NCI-H2107 (cell line): ENCODE data around the gene RPL41.
"Not testable (repeated sequence)": the region's sequence is repeated elsewhere in the genome, so short reads cannot be mapped to it uniquely, and the experiment has no call there.

Experiments used
- DNase-seq: peaks from one replicate; lab custom pipeline; 2025; lab: John Stamatoyannopoulos, UW

RPL41 gene

DNA sequence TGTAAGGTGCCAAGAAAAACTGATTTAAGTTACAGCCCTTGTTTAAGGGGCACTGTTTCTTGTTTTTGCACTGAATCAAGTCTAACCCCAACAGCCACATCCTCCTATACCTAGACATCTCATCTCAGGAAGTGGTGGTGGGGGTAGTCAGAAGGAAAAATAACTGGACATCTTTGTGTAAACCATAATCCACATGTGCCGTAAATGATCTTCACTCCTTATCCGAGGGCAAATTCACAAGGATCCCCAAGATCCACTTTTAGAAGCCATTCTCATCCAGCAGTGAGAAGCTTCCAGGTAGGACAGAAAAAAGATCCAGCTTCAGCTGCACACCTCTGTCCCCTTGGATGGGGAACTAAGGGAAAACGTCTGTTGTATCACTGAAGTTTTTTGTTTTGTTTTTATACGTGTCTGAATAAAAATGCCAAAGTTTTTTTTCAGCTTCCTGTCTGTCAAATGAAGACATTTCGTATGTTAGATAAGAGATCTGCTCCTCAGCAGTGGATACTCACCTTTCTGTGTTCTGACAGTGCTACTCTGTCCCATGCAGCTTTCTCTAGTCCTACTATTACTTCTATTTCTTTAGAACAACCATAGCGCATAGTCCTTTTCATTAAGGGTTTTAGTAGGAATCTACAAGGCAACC lies 13.2 kb upstream of the RPL41 start:
- DNase-seq: no peak

DNA sequence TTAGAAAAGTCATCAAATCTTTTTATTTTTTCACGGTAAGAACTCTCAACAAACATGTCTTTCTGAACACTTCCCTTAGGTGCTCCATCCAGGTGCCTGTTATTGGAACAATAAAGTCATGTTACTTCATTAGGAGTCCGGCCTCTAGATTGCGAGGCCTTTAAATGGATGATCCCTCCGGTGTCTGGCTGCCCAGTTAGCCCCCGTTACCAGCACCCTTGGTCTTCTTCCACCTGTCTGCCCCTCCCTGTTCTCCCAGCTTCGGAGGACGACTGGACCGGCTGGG lies 12.7 kb upstream of the RPL41 start:
- DNase-seq: no peak

DNA sequence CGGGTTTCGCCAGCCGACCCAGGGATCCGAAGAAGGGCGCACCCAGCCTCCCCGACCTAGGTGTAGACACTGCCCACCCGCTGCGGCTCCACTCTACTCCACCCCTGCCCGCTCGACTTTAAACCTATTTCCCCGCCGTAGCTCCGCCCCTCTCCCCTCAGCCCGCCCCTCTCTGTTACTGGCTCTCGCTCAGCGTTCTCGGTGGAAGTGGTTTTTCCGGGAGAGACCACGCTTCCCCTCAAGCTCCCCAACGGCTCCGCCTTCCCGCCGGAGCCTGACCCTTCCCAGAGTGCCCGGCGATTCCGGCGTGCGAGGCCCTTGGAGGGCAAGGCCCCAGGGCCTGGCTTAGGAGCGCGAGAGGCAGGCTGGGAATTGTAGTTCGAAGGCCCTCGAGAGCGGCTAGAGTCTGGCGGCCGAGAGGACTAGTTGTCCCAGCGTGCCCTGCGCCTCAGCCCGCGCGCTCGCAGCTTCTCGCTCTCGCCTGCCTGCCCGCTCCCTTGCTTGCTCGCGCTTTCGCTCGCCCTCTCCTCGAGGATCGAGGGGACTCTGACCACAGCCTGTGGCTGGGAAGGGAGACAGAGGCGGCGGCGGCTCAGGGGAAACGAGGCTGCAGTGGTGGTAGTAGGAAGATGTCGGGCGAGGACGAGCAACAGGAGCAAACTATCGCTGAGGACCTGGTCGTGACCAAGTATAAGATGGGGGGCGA lies 12.2 kb upstream of the RPL41 start, which contains the start of gene PA2G4:
TSS of gene PA2G4 (plus strand) at position 451 of the 706 bp plus-strand sequence. CDS start at position 630, 179 bp downstream.
- peak; percentile 99 for DNase-seq

DNA sequence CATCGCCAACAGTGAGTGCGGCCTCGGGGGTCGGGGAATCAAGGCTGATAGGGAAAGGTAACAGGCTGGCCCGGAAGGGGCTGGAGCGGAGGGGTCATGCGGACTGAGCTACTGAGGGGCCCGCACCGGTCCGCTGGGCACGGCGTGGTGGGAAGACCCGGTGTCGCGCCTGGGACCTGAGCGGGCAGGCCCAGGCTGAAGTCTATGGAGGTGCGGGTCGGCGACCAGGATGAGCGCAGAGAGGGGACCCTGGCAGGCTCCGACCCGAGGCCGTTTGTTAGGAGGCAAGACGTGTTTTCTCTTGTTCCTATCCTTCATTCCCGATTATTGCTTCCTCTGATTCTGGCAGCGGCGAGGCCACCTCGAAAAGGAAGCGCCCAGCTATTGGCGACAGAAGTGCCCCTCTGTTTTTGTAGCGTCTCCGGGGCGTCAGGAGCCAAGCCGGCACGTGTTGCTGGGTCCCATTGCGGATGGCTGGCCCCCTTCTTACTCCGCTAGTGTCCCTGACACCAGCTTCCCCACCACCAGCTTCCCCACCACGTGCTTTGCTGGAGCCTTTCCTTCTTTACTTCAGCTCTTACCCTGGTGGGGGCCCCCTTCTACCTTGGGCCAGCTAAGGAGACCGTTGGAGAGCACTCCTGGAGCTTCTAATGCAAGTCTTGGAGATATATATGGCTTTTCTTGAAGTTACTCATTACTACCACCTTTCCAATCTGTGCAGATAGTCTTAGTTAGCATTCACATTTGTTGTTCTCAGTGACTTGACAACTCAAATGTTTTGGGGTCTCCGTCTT lies 11.4 kb upstream of the RPL41 start:
- DNase-seq: no peak

DNA sequence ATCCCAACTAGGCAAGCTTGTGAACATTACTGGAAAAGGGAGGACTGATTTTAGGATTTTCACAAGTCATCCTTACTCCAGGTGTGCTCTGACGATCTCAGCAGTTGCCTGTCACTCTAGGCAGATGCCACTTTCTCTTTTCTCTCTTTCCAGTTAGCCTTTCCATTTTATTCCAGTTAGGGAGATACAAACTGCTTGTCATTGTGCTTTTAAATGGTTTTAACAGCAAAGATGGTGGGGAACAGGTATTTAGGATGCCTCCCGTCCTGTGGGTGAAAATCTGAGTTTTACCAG lies 10.9 kb upstream of the RPL41 start:
- no peak for DNase-seq

DNA sequence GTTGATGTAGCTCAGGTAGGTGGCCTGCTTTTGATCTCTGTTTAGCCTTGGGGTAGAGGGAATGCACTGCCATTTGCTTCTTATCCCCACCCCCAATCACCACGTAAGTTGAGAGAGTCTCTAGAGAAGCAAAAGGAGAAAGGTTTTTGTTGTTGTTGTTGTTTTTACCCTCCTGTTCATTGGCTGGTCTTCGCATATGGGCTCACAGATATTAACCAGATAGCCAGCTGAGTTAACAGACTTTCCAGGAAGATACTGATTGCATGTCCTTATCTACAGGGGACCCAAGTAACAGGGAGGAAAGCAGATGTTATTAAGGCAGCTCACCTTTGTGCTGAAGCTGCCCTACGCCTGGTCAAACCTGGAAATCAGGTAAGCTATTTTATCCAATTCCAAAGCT lies 9.2 kb upstream of the RPL41 start:
- DNase-seq: no peak

DNA sequence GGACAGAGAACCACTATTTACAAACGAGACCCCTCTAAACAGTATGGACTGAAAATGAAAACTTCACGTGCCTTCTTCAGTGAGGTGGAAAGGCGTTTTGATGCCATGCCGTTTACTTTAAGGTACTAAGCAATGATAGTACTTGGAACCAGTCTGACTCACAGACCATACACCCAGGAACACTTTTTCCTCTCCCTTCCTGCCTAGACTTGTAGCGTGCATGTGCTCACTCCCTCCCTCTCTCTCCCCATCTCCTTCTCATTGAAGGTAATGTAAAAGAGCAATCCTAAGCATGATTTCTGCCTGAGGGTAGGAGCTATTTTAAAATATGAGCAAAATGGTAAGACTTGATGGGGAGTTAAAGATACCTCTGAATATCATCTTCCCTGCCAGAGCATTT lies 5.9 kb upstream of the RPL41 start:
- no peak for DNase-seq

DNA sequence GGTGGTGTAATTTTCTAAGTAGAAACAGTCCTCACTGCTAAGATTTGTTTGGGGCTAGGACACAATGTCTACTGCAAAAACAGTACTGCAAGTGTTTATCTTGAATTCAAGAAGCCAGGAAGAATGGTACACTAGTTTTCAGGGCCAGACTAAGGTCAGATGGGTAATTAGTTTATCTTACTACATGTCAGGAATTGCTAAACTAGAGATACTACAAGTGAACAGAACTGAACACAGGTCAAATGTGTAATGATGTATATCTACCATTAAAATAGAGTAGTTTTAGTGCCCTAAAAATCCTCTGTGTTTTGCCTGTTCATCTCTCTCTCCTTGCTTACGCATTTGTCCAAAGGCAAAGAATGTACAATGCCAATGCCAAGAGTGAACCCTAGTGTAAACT lies 2.3 kb upstream of the RPL41 start:
- no peak for DNase-seq

DNA sequence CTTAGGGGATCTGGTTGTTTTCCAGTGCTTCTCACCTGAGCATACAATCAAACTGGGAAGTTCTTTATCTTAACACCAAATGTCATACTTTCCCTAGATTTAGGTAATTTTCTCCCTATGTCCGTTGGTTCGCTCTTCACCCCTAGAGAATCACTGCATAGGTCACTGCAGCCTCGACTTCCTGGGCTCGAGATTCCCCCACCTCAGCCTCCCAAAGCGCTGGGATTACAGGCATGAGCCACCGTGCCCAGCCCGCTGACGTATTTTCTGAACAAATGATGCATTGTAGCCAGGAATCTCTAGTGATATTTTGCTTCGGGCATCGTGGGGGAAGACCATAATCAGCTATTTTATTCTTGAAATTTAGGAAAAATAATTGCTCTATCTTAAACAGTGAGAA lies 1.1 kb upstream of the RPL41 start:
- no peak for DNase-seq

DNA sequence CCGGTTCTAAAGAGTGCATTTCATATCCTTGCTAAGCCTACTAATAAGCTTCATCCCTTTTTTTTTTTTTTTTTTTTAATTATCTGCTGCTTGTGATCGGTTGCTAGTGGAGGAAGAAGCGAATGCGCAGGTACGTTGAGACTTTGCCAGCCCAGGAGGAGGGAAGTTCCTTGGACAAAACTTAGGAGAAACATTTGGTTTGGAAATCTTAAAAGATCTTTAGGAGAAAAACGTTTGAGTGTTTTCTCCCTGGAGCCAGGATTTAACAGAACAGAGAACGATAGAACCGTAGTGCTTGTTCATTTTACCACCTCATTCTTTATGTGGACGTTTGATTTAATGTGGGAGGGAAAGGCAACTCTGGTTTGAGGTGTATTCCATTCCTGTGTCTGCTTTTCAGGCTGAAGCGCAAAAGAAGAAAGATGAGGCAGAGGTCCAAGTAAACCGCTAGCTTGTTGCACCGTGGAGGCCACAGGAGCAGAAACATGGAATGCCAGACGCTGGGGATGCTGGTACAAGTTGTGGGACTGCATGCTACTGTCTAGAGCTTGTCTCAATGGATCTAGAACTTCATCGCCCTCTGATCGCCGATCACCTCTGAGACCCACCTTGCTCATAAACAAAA lies 761 bp downstream of the RPL41 start:
- DNase-seq: not testable (repeated sequence)

DNA sequence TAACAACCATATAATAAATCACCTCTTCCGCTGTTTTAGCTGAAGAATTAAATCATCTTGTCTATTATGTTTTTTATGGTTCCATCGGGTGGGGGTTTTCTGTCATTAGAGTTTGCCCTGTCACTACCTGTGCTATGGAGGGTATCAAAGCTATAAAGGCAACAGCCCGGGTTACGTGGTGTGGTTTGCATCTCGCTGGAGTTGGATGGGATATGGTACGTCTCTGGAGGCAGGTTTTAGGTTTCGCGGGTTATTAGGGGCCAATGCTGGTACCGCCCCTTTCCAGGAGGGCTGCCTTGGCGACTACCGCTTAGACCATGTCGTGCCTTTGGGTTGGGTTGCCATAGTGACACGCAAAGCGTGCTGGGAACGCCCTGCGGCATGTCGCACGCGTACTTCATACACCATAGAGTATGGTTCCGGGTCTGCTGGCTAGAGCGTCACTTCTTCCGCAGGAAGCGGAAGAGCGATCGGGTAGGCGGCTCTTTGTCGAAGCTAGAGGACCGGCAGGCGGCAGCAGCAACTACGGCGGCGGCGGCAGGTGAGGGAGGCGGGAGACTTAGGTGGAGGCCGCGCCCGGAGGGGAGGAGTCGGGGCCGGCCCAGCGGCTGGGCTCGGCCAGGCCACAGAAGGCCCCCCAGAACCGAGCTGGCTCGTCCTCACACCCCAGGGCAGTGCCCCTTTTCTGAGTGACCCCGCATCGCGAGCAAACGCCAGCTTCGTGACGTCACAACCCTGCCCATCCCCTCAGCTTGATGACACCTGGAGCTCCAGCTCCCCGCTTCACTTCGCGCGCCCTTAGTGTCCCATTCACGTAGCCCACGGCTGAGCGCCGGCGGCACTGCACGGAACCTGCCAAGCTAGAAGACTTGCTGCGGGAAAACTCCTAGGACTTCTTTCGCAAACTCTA lies 1.6 kb downstream of the RPL41 start, which contains the start of gene ZC3H10:
TSS of gene ZC3H10 (plus strand) at position 489 of the 910 bp plus-strand sequence. CDS start 2,297 bp downstream, outside the sequence.
- DNase-seq: peak; percentile 99

DNA sequence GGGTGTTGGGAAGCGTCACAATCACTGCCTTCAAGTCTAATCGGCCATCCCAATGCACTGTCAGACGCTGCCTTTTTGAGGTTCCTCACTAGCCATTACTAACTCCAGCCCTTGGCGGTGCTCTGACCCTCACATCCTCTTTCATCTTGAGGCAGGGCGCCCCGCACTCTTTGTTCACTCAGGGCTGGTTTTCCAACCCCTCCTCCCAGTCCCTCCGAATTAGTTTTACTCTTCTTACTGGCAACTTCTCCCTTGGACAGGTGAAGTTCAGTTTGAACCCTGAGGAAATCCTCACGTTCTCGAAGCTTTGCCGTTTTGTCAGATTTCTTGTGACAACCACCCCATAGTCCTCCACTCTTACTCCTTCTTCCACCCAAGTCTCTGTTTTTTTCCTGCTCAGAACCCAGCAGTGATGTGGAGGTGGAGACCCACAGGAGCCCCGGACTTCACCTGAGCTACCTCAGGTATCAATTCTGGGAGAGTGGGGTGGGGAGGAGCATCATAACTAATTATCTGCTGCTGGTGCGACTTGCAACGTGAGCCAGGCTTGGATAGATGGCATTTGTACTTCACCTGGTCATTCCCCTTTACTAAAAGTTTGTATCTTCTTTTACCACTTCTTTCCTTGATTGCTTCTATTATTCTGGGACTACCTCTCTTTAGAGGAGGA lies 2.4 kb downstream of the RPL41 start:
- DNase-seq: no peak

DNA sequence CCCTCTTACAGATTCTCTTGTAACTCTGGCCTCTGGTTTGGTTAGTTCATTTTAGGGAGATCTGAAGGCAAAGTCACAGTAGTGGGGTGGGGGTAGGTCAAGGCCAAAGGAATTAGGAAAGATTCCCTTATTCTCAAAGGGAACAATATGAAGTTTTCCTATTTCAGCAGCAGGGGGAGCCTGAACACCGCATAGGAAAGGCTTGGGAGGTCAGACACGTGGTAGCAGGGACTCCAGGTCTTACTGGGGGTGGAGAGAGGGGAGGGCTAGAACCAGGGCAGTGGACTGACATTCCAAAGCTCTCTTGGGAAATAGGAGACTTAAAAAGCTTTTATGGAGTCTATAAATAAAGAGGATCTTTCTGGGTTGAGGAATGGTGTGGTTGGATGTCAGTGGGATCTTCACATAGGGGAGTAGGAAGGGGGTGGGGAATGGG lies 2.9 kb downstream of the RPL41 start:
- peak; percentile 61 for DNase-seq

DNA sequence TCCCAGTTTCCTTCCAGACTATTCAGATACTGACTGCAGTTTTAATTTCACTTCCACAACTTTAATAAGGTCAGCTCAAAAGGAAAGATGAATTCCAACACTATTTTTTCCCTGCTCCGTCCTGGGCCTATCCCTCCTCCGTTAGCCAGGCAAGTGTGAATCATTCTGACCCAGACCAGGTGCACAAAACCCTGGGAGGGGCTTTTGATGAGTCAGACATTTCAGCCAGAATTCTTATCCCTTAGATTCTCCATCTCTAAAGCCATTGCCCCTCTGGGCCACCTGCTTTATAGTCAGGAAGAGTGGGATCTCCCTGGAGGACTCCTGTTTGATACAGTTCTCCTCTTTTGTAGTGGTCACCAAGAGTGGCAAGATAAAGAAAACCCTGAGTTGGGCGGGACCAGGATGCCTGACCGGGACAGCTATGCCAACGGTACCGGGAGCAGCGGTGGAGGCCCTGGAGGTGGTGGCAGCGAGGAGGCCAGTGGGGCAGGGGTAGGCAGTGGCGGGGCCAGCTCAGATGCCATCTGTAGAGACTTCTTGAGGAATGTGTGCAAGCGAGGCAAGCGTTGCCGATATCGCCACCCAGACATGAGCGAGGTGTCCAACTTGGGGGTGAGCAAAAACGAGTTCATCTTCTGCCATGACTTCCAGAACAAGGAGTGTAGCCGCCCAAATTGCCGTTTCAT lies 3.9 kb downstream of the RPL41 start:
- DNase-seq: no peak

DNA sequence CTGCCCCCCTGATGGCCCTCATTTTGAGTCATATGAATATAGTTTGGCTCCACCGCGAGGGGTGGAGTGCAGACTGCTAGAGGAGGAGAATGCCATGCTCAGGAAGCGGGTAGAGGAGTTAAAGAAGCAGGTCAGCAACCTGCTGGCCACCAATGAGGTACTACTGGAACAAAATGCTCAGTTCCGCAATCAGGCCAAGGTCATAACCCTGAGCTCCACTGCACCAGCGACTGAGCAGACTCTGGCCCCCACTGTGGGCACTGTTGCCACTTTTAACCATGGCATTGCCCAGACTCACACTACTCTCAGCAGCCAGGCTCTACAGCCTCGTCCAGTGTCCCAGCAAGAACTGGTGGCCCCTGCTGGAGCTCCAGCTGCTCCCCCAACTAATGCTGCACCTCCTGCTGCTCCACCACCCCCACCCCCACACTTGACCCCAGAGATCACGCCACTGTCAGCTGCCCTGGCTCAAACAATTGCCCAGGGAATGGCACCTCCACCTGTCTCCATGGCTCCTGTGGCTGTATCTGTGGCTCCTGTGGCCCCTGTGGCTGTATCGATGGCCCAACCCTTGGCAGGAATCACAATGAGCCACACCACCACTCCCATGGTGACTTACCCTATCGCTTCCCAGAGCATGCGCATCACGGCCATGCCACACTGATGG lies 4.9 kb downstream of the RPL41 start:
- no peak for DNase-seq

DNA sequence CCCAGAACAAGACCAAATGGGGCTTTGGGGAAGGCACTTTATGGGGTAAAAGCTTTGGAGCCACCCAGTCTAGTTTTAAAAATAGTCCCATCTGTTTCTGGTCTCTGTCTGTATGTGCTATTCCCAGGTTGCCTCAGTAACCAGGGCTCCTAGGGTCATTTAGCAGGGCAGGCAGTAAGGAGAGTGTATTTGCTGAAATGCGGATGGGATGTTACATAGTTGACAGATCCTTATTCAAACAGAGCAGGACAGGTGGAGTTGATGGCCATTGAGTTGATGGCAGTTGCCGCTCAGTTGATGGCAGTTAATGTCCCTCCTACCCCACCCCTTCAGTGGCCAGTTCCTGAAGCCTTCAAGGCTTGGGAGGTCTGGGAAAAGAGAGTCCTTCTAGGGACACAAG lies 6.2 kb downstream of the RPL41 start:
- no peak for DNase-seq

DNA sequence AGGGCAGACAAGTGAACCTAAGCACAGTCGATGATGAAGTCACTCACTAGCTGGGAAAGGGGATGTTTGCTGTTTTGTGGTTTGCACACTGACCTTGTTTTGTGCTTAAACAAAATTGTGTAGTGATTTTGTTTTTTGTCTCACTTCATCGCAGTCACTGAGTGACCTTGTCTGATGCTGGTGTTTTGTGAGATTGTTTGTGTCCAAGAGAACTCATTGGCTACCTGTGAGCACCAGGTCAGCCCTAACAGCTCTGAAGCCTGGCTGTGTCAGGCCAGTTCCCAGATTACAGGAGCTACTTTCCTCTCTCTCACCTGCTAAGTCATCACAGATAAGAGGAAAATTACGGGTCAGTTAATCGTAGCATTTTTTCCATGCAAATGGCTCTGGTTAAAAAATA lies 7.7 kb downstream of the RPL41 start:
- DNase-seq: no peak

DNA sequence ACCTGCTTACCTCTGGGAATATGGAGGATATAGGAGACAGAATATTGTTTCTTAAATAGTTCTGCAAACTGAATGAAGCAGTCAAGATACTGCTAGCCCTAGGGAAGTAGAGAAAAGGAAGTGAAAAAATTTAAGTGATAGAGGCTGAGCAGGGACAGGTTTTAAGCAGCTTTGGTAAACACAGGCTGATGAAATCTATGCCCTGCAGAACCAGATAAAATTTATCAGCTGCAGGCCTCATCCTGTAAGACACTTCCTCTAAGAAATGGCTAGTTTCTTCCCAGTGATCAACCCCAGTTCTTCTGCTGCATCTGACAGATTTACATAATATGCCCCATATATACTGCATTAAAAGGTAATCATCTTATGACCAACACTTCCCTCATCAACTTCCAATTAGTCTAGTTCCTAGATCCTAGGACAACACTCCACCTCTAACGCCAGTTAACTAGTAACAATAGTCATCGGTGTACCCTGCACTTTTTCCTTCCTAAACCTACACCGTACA lies 10.4 kb downstream of the RPL41 start:
- no peak for DNase-seq

DNA sequence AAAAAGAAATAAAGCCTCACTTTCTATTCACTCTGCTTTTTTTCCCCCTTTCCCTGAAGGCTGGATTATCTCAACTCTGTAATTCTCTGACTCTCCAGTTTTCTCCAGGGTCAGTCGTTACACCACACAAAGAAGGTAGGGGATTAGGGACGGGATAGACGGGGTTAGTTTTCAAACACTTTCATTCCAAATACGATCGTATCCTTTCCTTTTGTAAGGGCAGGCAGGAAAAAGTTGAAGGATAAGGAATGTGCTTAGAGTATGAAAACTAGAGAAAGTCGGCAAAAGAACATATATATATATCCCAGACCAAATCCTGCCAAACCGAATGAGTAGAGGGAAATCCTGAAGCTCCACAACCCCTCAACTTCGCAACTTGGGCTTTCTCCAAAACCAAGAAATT lies 11.1 kb downstream of the RPL41 start:
- no peak for DNase-seq
